Esophagus muscularis mucosa (tissue), 4 donors: ENCODE measurements around the gene AUTS2. TPM values are rescaled to one million over a fixed set of nuclear protein-coding genes. Genes with fewer than 3 reads are reported as not detected.

ENCODE experiments used
- DNase-seq: peaks from one replicate; pipeline ENCODE4 v3.0.0-alpha.2; 2017; ENCODE audit errors: extremely low spot score
- H3K27ac ChIP-seq, 4 donors: fragments of 200-600 bp; sonication (generic); replicated peaks in 1 of 4; 1 replicate in 3 of 4; 2 replicates in 1 of 4; pipeline ENCODE4 v1.5.1; 2016 to 2019; ENCODE audit warnings: mild to moderate bottlenecking in 1 of 4
- H3K27me3 ChIP-seq, 4 donors: fragments of 200-600 bp; sonication (generic); one replicate each; pipeline versions ENCODE4 v1.5.1 to v1.6.0; 2016 to 2019
- H3K36me3 ChIP-seq, 4 donors: fragments of 200-600 bp; sonication (generic); one replicate each; pipeline ENCODE4 v1.5.1; 2016 to 2019
- H3K4me1 ChIP-seq, 4 donors: fragments of 200-600 bp; sonication (generic); one replicate each; pipeline ENCODE4 v1.5.1; 2016 to 2019
- H3K4me3 ChIP-seq, 4 donors: fragments of 200-600 bp; sonication (generic); 1 replicate in 2 of 4; 2 replicates in 2 of 4; pipeline ENCODE4 v1.5.1; 2016 to 2019; ENCODE audit warnings: mild to moderate bottlenecking in 4 of 4, moderate library complexity in 1 of 4
- H3K9me3 ChIP-seq, 4 donors: fragments of 200-600 bp; sonication (generic); 1 replicate in 3 of 4; 2 replicates in 1 of 4; pipeline ENCODE4 v1.5.1; 2016 to 2019
- EP300 ChIP-seq: sonication (generic); formaldehyde crosslinking; IDR thresholded peaks from one replicate; pipeline ENCODE4 v1.6.1; 2017; ENCODE audit warnings: antibody characterized with exemption
- POLR2A ChIP-seq: fragments of 450-650 bp; IDR thresholded peaks from one replicate; pipeline ENCODE4 v1.6.1; 2017; ENCODE audit warnings: antibody characterized with exemption, moderate library complexity, mild to moderate bottlenecking, low read depth
- POLR2AphosphoS5 ChIP-seq, 2 donors: sonication (generic); formaldehyde crosslinking; IDR thresholded peaks; one replicate each; pipeline ENCODE4 v1.6.1; 2017; ENCODE audit warnings: antibody characterized with exemption in 2 of 2
- WGBS: methylation state at CpG from one replicate; pipeline ENCODE4 v1.1.5; 2018; 5-methylcytosine and 5-hydroxymethylcytosine counted together
- intact Hi-C: fragments of 100-400 bp; cut with DNase I; formaldehyde crosslinking; loops from one replicate; pipeline ENCODE4 v1.15.1; 2023
- total RNA-seq, 4 donors: library from RNA; depleted of rRNA; stranded (reverse); fragments of >200 nt; gene quantifications; one replicate each; pipeline versions ENCODE4 v1.1.0 to v1.2.1, GENCODE V29; 2016
- TF ChIP-seq, protein P1 (sequence below), 3 experiments: fragments of 200-600 bp in 2 of 3; fragments of 450-650 bp in 1 of 3; sonication (generic) in 2 of 3; IDR thresholded peaks; one replicate each; pipeline ENCODE4 v1.5.1; 2017 to 2019; ENCODE audit warnings: antibody characterized with exemption in 3 of 3, mild to moderate bottlenecking in 2 of 3, moderate library complexity in 1 of 3

Gene AUTS2
- total RNA-seq, 4 donors from 2014 or later: 18.5 to 44.9 (median 34.2) TPM

GRCh38 chr7:69700331-69700730, 102.1 kb downstream of the AUTS2 start:
- DNase-seq: no peak
- Histone ChIP-seq H3K4me1 (peaks cover 14 to 40% (median 24%) of the 10 kb centered on the region in 4 donors), H3K36me3 (no peaks in the 10 kb centered on the region), H3K27me3 (no peaks in the 10 kb centered on the region), H3K9me3 (no peaks in the 10 kb centered on the region), H3K27ac (no peak overlapping the region), H3K4me3 (no peak overlapping the region)
- TF ChIP-seq POLR2A (no peak), EP300 (no peak), POLR2AphosphoS5 (IDR thresholded peaks at IDR 0.05) (no peak)
- TF ChIP-seq, protein P1, sequence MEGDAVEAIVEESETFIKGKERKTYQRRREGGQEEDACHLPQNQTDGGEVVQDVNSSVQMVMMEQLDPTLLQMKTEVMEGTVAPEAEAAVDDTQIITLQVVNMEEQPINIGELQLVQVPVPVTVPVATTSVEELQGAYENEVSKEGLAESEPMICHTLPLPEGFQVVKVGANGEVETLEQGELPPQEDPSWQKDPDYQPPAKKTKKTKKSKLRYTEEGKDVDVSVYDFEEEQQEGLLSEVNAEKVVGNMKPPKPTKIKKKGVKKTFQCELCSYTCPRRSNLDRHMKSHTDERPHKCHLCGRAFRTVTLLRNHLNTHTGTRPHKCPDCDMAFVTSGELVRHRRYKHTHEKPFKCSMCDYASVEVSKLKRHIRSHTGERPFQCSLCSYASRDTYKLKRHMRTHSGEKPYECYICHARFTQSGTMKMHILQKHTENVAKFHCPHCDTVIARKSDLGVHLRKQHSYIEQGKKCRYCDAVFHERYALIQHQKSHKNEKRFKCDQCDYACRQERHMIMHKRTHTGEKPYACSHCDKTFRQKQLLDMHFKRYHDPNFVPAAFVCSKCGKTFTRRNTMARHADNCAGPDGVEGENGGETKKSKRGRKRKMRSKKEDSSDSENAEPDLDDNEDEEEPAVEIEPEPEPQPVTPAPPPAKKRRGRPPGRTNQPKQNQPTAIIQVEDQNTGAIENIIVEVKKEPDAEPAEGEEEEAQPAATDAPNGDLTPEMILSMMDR (IDR thresholded peaks at IDR 0.05): no peak
- 81% methylated on average over 3 of the region's 3 CpGs for WGBS
- intact Hi-C loops: no loop called here

DNA sequence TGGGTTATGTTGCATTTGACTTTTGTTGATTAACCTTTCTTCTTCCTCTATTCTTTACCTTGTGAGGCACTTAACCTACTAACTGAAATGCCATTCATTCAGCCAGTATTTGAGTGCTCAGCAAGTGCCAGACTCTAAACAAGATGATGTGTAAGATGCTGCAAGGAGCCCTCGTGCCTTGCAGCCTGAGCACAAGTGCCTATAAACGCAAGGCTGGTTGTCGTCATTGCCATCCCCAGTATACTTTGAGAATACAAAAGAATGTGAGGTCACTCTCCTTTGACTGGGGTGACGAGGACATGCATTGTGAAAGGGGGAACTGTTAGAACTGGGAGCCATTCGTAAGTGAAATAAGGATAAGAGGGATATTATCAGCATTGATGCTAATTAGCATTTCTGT, 103.0 kb downstream of the AUTS2 start:
- H3K9me3 ChIP-seq: no peaks in the 10 kb centered on the region
- intact Hi-C loops: no loop called here
- 87% methylated on average over 5 of the region's 5 CpGs for WGBS
- no peaks in the 10 kb centered on the region for H3K36me3 ChIP-seq
- H3K27ac ChIP-seq: no peak overlapping the region
- H3K27me3 ChIP-seq: no peaks in the 10 kb centered on the region
- H3K4me3 ChIP-seq: no peak overlapping the region
- peaks cover 14 to 44% (median 27%) of the 10 kb centered on the region in 4 donors for H3K4me1 ChIP-seq
- TF ChIP-seq POLR2AphosphoS5 (IDR thresholded peaks at IDR 0.05) (no peak), EP300 (no peak), POLR2A (no peak)
- TF ChIP-seq, protein P1 (IDR thresholded peaks at IDR 0.05): no peak
- no peak for DNase-seq

GRCh38 chr7:69702357-69702756, 104.1 kb downstream of the AUTS2 start:
- Histone ChIP-seq H3K36me3 (no peaks in the 10 kb centered on the region), H3K4me3 (no peak overlapping the region), H3K4me1 (peaks cover 14 to 44% (median 32%) of the 10 kb centered on the region in 4 donors), H3K27ac (no peak overlapping the region), H3K9me3 (no peaks in the 10 kb centered on the region), H3K27me3 (no peaks in the 10 kb centered on the region)
- TF ChIP-seq POLR2AphosphoS5 (IDR thresholded peaks at IDR 0.05) (no peak), EP300 (no peak), POLR2A (no peak)
- TF ChIP-seq, protein P1 (IDR thresholded peaks at IDR 0.05): no peak
- intact Hi-C loops: no loop called here
- WGBS: 91% methylated on average over 1 of the region's 1 CpG
- no peak for DNase-seq

GRCh38 chr7:69703099-69703498, 104.8 kb downstream of the AUTS2 start:
- Histone ChIP-seq H3K9me3 (no peaks in the 10 kb centered on the region), H3K27me3 (no peaks in the 10 kb centered on the region), H3K36me3 (no peaks in the 10 kb centered on the region), H3K4me3 (no peak overlapping the region), H3K4me1 (peaks cover 14 to 43% (median 33%) of the 10 kb centered on the region in 4 donors), H3K27ac (no peak overlapping the region)
- 22% methylated on average over 2 of the region's 2 CpGs for WGBS
- no peak for DNase-seq
- intact Hi-C loops: no loop called here
- TF ChIP-seq, protein P1 (IDR thresholded peaks at IDR 0.05): no peak
- TF ChIP-seq POLR2AphosphoS5 (IDR thresholded peaks at IDR 0.05) (no peak), EP300 (no peak), POLR2A (no peak)

GRCh38 chr7:69706070-69706469, 107.8 kb downstream of the AUTS2 start:
- DNase-seq: no peak
- no peak overlapping the region for H3K27ac ChIP-seq
- peaks cover 18 to 70% (median 48%) of the 10 kb centered on the region in 4 donors for H3K4me1 ChIP-seq
- no peak overlapping the region for H3K4me3 ChIP-seq
- no peak for TF ChIP-seq POLR2A
- no peak for TF ChIP-seq EP300
- whole genome bisulfite sequencing: 79% methylated on average over 2 of the region's 2 CpGs
- no peaks in the 10 kb centered on the region for H3K9me3 ChIP-seq
- intact Hi-C loops: no loop called here
- H3K36me3 ChIP-seq: no peaks in the 10 kb centered on the region
- no peaks in the 10 kb centered on the region for H3K27me3 ChIP-seq
